Large intestine (tissue), 3 donors: Measurements from ENCODE around the gene B4GALT5. TPM values are rescaled to one million over a fixed set of nuclear protein-coding genes. Genes with fewer than 3 reads are reported as not detected.
"Not testable (repeated sequence)": the region's sequence is repeated elsewhere in the genome, so short reads cannot be mapped to it uniquely, and the experiment has no call there.

ENCODE experiments used
- DNase-seq, 2 donors: peaks; one replicate each; pipeline versions ENCODE4 v3.0.0 to v3.0.0-alpha.2; 2013
- H3K27ac ChIP-seq: one replicate; pipeline ENCODE4 v1.5.1; 2013; ENCODE audit warnings: low read length
- H3K27me3 ChIP-seq: 2 replicates; pipeline ENCODE4 v1.6.1; 2013; ENCODE audit warnings: low read length; ENCODE audit not compliant: control insufficient read depth, insufficient read depth
- H3K36me3 ChIP-seq: 2 replicates; pipeline ENCODE4 v1.6.1; 2013; ENCODE audit warnings: low read length; ENCODE audit not compliant: control insufficient read depth, insufficient read depth
- H3K4me1 ChIP-seq: one replicate; pipeline ENCODE4 v1.6.1; 2013; ENCODE audit warnings: low read length; ENCODE audit not compliant: control insufficient read depth, insufficient read depth
- H3K4me3 ChIP-seq: one replicate; pipeline ENCODE4 v1.5.1; 2013; ENCODE audit warnings: low read length
- H3K9me3 ChIP-seq: one replicate; pipeline ENCODE4 v1.6.1; 2013; ENCODE audit warnings: mild to moderate bottlenecking, low read depth, low read length, moderate library complexity; ENCODE audit not compliant: control insufficient read depth
- WGBS: methylation state at CpG from one replicate; pipeline ENCODE4 v1.1.5; 2013; ENCODE audit warnings: low lambda C conversion rate; ENCODE audit not compliant: insufficient coverage; 5-methylcytosine and 5-hydroxymethylcytosine counted together
- polyA plus RNA-seq: library from polyadenylated mRNA; unstranded; fragments of 120-200 nt; gene quantifications from one replicate; pipeline ENCODE4 v1.2.1, GENCODE V29; 2013

Gene B4GALT5
- polyA plus RNA-seq, 1 donor = 51.2 TPM

DNA sequence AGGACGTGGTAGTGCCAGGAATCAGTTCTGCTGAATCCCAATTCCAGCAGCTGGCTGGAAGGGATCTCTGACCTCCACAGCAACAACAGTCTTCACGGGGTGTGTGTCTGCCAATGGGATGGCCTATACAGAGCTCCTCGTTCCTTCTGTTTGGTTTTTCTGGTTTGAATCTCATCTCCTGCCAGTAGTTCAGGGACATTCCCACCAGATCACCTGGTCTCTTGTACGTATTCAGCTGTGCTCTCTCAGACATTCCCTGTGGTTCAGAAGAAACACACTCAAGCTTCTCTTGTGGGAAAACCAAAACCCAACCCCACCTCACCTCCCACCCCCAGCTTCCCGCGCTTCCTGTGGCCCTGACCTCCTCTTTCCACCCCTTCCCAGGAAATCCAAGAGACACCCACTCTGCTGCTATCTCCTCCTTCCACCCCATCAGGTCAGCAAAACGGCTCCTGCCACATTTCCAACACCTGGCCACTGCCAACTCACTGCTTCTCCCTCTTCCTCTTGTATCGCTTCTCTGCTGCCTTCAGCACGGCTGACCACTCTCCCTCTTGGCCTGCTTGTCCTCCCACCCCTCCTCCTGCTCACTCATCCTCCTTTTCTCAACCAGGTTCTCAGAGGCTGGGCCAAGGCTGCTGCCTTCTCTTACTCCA is 82.5 kb downstream of the B4GALT5 start:
- 100% methylated on average over 1 of the region's 9 CpGs for WGBS
- no peak overlapping the region for H3K27ac ChIP-seq
- H3K4me3 ChIP-seq = no peak overlapping the region
- no peaks in the 10 kb centered on the region for H3K27me3 ChIP-seq
- peaks cover 24% of the 10 kb centered on the region for H3K36me3 ChIP-seq
- no peaks in the 10 kb centered on the region for H3K4me1 ChIP-seq
- peaks cover 5% of the 10 kb centered on the region for H3K9me3 ChIP-seq
- no peak for DNase-seq

DNA sequence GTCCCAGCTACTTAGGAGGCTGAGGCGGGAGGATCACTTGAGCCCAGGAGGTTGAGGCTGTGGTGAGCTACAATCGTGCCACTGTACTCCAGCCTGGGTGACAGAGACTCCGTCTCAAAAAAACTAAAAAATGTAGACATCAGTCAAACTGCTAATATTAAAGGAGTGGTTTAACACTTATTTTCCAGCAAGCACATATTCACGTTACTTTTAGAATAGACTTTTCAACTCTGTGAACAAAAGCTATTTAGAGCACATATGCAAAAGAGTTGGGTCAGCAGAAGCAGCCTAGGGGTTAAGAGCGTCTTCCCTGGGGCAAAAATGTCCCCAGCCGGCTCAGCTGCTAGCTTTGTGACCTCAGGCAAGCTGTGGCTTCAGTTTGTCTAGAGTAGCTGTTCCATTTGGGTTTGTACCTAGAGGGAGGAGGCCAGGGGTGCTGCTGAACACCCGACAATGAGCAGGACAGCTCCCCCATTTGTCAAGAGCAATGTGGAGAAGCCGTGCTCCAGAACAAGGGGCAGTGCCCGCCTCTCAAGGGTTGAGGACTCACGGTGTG is 83.2 kb downstream of the B4GALT5 start:
- no peak for DNase-seq
- H3K27ac ChIP-seq = no peak overlapping the region
- WGBS = no CpG with 5 or more reads among the region's 10 CpGs

DNA sequence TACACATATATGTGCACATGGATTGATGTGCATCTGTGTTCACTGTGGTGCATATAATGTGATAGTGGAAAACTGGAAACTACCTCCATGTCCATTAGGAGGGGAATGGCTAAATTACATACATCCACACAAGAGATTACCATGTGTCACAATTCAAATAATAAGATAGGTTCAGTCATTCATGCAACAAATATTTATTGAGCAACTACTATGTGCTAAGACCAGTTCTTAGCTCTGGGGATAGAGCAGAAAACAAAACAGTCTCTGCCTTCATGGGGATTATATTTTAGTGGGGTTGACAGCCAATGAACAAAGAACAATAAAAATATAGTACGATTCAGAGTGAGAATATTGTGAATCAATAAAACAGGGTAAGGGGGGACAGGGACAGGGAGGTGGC is 84.1 kb downstream of the B4GALT5 start:
- H3K27me3 ChIP-seq = no peaks in the 10 kb centered on the region
- H3K27ac ChIP-seq = no peak overlapping the region
- no peaks in the 10 kb centered on the region for H3K4me1 ChIP-seq
- no peak for DNase-seq
- WGBS = 100% methylated on average over 1 of the region's 1 CpG
- no peak overlapping the region for H3K4me3 ChIP-seq
- peaks cover 5% of the 10 kb centered on the region for H3K9me3 ChIP-seq
- H3K36me3 ChIP-seq = peaks cover 9% of the 10 kb centered on the region

More for the DNA sequence above, 83.2 kb downstream of the B4GALT5 start:
- Histone ChIP-seq H3K4me1 (no peaks in the 10 kb centered on the region), H3K27me3 (no peaks in the 10 kb centered on the region), H3K4me3 (no peak overlapping the region), H3K9me3 (peaks cover 5% of the 10 kb centered on the region), H3K36me3 (peaks cover 17% of the 10 kb centered on the region)

DNA sequence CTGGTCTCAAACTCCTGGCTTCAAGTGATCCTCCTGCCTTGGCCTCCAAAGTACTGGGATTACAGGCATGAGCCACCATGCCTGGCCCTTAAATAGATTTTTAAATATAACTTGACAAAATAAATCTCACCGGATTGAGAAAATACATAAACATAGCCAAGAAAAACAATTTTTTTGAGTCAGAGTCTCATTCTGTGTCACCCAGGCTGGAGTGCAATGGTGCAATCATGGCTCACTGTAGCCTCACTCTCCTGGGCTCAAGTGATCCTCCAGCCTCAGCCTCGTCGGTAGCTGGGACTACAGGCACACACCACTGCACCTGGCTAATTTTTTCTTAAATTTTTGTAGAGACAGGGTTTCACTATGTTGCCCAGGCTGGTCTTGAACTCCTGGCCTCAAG is 85.4 kb downstream of the B4GALT5 start:
- WGBS = no CpG with 5 or more reads among the region's 3 CpGs

DNA sequence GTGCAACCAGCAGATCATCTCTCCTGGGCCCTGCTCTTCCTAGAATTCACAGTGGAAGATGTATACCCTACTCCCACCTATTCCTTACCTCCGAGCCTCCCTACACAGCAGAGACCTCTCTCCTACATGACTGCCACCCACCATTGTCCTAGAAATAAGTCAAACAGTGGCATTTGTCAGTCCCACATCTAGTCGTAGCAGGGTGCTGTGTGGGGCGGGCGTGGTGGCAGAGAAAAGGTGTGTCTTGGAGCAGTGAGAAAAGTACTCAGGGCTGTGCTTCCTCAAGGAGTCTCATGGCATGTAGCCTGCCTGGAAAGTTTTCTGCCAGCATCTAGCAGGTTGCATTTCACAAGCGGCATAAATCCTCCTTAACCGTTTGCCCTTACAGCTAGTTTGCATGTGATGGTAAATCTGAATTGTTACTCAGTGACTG is 86.3 kb downstream of the B4GALT5 start:
- Histone ChIP-seq H3K4me1 (no peaks in the 10 kb centered on the region), H3K9me3 (peaks cover 5% of the 10 kb centered on the region), H3K36me3 (no peaks in the 10 kb centered on the region), H3K4me3 (no peak overlapping the region), H3K27ac (no peak overlapping the region), H3K27me3 (no peaks in the 10 kb centered on the region)
- WGBS = 48% methylated on average over 3 of the region's 6 CpGs
- no peak for DNase-seq

More for the DNA sequence above, 85.4 kb downstream of the B4GALT5 start:
- not testable (repeated sequence) for H3K4me3 ChIP-seq, H3K27me3 ChIP-seq, H3K9me3 ChIP-seq, H3K27ac ChIP-seq, DNase-seq, H3K4me1 ChIP-seq, H3K36me3 ChIP-seq

DNA sequence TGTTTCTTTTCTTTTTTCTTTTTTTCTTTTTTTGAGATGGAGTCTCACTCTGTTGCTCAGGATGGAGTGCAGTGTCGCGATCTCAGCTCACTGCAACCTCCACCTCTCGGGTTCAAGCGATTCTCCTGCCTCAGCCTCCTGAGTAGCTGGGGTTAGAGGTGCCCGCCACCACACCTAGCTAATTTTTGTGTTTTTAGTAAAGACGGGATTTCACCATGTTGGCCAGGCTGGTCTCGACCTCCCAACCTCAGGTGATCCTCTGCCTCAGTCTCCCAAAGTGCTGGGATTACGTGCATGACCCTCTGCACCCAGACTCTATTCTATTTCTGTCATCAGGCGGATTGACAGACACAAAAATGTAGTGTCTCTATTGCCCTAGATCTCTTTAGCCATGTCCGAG is 88.7 kb downstream of the B4GALT5 start:
- H3K27ac ChIP-seq, H3K27me3 ChIP-seq, H3K36me3 ChIP-seq, H3K4me1 ChIP-seq, H3K9me3 ChIP-seq, H3K4me3 ChIP-seq, DNase-seq: not testable (repeated sequence)
- 89% methylated on average over 3 of the region's 10 CpGs for WGBS

DNA sequence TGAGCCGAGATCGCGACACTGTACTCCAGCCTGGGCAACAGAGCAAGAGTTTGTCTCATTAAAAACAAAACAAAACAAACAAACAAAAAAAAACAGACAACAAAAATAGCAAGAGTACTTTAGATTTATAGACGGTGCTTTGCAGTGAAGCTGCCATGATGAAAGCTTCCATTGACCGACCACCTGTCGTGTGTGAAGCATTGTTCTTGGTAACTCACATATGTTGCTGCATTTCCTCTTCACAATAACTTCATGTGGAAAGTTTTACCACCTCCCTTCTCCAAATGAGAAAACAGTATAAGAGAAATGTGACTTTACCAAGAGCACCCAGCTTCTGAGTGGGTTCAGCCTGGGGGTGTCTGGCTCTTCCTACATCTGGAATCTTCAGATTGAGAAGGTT is 89.4 kb downstream of the B4GALT5 start:
- DNase-seq = no peak
- Histone ChIP-seq H3K4me3 (no peak overlapping the region), H3K4me1 (no peaks in the 10 kb centered on the region), H3K9me3 (peaks cover 6% of the 10 kb centered on the region), H3K27me3 (no peaks in the 10 kb centered on the region), H3K36me3 (no peaks in the 10 kb centered on the region), H3K27ac (no peak overlapping the region)
- WGBS = no CpG with 5 or more reads among the region's 6 CpGs

DNA sequence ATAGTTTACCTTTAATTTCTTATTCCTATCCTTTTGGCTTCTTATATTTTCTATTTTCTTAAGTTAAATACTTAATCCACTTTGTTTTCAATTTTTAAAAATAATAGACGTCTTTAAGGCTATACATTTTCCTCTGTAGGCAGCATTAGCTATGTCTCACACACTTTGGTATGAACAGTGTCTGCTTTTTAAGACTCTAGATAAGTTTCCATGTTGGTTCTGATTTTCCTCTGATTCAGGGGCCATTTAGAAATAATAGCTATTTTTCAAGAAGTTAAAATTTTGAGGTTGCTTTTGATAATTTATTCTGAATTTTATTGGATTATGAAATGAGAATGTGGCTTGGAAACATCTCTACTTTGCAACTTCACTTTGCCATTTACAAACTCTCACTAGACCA is 91.4 kb downstream of the B4GALT5 start:
- peaks cover 6% of the 10 kb centered on the region for H3K9me3 ChIP-seq
- no peak for DNase-seq
- no peaks in the 10 kb centered on the region for H3K27me3 ChIP-seq
- no peaks in the 10 kb centered on the region for H3K36me3 ChIP-seq
- no peaks in the 10 kb centered on the region for H3K4me1 ChIP-seq
- 90% methylated on average over 1 of the region's 1 CpG for WGBS
- no peak overlapping the region for H3K27ac ChIP-seq
- H3K4me3 ChIP-seq = no peak overlapping the region

DNA sequence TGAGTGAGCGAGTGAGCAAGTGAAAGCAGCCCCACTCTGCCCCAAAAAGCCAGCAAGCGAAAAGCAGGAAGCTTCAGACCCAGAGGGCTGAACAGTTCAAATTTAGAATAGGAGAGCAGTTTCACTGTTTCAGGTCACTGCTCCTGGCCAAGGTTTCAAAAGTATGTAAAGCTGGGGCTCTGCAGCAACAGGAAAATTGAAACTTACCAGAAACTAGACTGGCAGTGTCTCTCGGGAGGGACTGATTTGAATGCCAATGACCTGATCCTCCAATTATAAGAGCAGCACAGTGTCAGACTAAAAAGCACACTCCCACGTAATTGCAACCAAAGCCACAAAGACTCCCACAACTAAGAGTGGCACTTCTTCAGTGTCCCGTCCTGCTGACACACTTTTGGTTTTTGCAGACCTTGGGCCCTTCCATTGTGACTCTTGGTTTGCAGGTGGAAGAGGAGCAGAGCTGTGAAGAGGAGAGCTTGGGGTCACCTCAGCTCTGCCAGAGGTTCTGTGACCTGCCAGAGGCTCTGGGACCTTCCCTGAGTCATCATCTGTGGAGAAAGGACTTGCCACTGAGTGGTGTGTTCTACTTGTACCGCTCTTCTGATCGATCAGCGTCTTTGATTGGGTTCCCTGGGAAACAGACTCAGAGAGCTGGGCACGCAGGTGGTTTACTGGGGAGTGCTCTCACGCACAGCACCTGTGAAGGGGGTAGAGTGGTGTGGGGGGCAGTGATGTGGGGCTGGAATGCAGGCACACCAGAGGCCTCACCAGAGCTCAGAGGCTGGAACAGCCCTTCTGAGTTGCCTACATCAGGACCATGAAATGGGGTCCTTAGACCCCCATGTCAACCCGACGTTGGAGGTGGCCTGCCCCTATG is 93.1 kb downstream of the B4GALT5 start:
- H3K27me3 ChIP-seq = no peaks in the 10 kb centered on the region
- H3K4me1 ChIP-seq = peaks cover 7% of the 10 kb centered on the region
- H3K36me3 ChIP-seq = no peaks in the 10 kb centered on the region
- no peak for DNase-seq
- peaks cover 6% of the 10 kb centered on the region for H3K9me3 ChIP-seq
- 100% methylated on average over 2 of the region's 12 CpGs for WGBS
- H3K4me3 ChIP-seq = no peak overlapping the region
- H3K27ac ChIP-seq = no peak overlapping the region

DNA sequence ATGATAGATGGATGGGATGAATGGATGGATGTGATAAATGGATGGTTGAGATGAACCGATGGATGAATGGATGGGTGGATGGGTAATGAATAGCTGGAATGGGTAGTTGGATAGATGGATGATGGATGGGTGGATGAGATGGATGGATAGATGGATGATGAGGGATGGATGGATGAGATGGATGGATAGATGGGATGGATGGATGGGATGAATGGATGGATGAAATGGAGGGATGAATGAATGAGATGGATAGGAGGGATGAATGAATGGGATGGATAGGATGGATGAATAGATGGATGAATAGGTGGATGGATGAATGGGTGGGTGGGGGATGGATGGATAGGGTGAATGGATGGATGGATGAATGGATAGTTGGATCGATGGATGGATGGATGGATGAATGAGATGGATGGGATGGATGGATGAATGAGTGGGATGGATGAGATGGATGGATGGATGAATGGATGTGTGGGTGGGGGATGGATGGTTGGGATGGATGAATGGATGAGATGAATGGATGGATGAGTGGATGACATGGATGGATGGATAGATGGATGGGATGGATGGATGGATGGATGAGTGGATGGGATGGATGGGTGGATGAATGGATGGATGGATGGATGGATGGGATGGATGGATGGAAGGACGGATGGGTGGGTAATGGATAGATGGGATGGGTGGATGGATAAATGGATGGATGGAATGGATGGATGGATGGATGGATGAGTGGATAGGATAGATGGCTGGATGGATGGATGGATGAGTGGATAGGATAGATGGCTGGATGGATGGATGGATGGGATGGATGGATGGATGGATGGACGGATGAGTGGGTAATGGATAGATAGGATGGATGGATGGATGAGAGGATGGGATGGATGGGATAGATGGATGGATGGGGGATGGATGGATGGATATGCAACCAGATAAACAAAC is 94.3 kb downstream of the B4GALT5 start:
- WGBS = 89% methylated on average over 3 of the region's 4 CpGs
- no peak for DNase-seq
- peaks cover 8% of the 10 kb centered on the region for H3K9me3 ChIP-seq
- H3K27ac ChIP-seq = no peak overlapping the region
- H3K4me1 ChIP-seq = peaks cover 14% of the 10 kb centered on the region
- H3K27me3 ChIP-seq = no peaks in the 10 kb centered on the region
- H3K4me3 ChIP-seq = no peak overlapping the region
- H3K36me3 ChIP-seq = no peaks in the 10 kb centered on the region
